HG03060 (cell line): ENCODE results near the gene USP30.

Experiments
- ATAC-seq: cut with Tn5 transposase; IDR thresholded peaks from one replicate; pipeline ENCODE4 v1.9.1; 2021; ENCODE audit warnings: low read depth, moderate number of reproducible peaks; ENCODE audit not compliant: unreplicated experiment

Gene USP30

GRCh38 chr12:109093022-109093918 is 40.9 kb downstream of the USP30 start, which contains the start of gene ALKBH2:
TSS of gene ALKBH2 (minus strand) at chr12:109093472. CDS start at chr12:109092786, 686 bp downstream.
- peak; percentile 54 for ATAC-seq

GRCh38 chr12:109097140-109097434 is 44.7 kb downstream of the USP30 start:
- no peak for ATAC-seq

GRCh38 chr12:109097435-109098182 is 45.2 kb downstream of the USP30 start, which contains the start of gene UNG:
TSS of gene UNG (plus strand) at chr12:109097597. CDS start at chr12:109097680, 83 bp downstream.
- peak; percentile 49 for ATAC-seq

- ATAC-seq, result peak; percentile 6
Measured at GRCh38 chr12:109098183-109098604, 45.8 kb downstream of the USP30 start.

GRCh38 chr12:109098651-109099050 is 46.3 kb downstream of the USP30 start:
- no peak for ATAC-seq

- ATAC-seq, result no peak
Measured at GRCh38 chr12:109099431-109100020, 47.1 kb downstream of the USP30 start.

GRCh38 chr12:109100741-109101140 is 48.4 kb downstream of the USP30 start:
- ATAC-seq, result no peak

- ATAC-seq, result no peak
Measured at GRCh38 chr12:109102491-109102890, 50.1 kb downstream of the USP30 start.

- no peak for ATAC-seq
Measured at GRCh38 chr12:109105176-109105575, 52.8 kb downstream of the USP30 start.

- ATAC-seq, result no peak
Measured at GRCh38 chr12:109109746-109110350, 57.5 kb downstream of the USP30 start.

GRCh38 chr12:109110988-109111495 is 58.7 kb downstream of the USP30 start:
- no peak for ATAC-seq

- no peak for ATAC-seq
Measured at GRCh38 chr12:109112720-109113465, 60.5 kb downstream of the USP30 start.

- no peak for ATAC-seq
Measured at GRCh38 chr12:109113661-109114321, 61.4 kb downstream of the USP30 start.

- no peak for ATAC-seq
Measured at GRCh38 chr12:109114644-109115043, 62.3 kb downstream of the USP30 start.

- ATAC-seq, result no peak
Measured at GRCh38 chr12:109115404-109115757, 63.0 kb downstream of the USP30 start.

- no peak for ATAC-seq
Measured at GRCh38 chr12:109115758-109116610, 63.6 kb downstream of the USP30 start, which contains the start of gene ACACB. TSS of gene ACACB (plus strand) at chr12:109116587. CDS start at chr12:109139406, 22,819 bp downstream.

- no peak for ATAC-seq
Measured at GRCh38 chr12:109116611-109116949, 64.2 kb downstream of the USP30 start.

GRCh38 chr12:109120095-109120494 is 67.7 kb downstream of the USP30 start:
- no peak for ATAC-seq
